LNCAP (cell line): ENCODE results near the gene RELA.

Experiments used
- CTCF ChIP-seq: fragments of 450-650 bp; IDR thresholded peaks from 2 replicates; pipeline ENCODE4 v1.5.1; 2017; ENCODE audit warnings: mild to moderate bottlenecking

RELA gene

GRCh38 chr11:65685981-65686380 lies 23.3 kb upstream of the RELA start:
- no peak for TF ChIP-seq CTCF

GRCh38 chr11:65680192-65680743 lies 17.6 kb upstream of the RELA start:
- TF ChIP-seq CTCF: no peak

GRCh38 chr11:65672982-65673381 lies 10.3 kb upstream of the RELA start:
- TF ChIP-seq CTCF: no peak

GRCh38 chr11:65672180-65672860 lies 9.6 kb upstream of the RELA start:
- no peak for TF ChIP-seq CTCF

GRCh38 chr11:65663639-65664200 lies 1.0 kb upstream of the RELA start:
- no peak for TF ChIP-seq CTCF

GRCh38 chr11:65662247-65662798 lies 393 bp downstream of the RELA start:
- TF ChIP-seq CTCF: no peak

- TF ChIP-seq CTCF: no peak
These were observed 993 bp downstream of the RELA start for GRCh38 chr11:65661599-65662246.
